RWPE2 (cell line): Measurements from ENCODE around the gene PPP1R13B.

Experiments
- ATAC-seq: fragments of 200-7000 bp; cut with Tn5 transposase; 3 replicates; pipeline ENCODE4 v1.9.1; 2021; ENCODE audit warnings: low read depth
- DNase-seq: peaks from one replicate; pipeline ENCODE4 v3.0.0-alpha.2; 2020; ENCODE audit warnings: low spot score
- H3K27ac ChIP-seq: fragments of 450-650 bp; 2 replicates; pipeline ENCODE4 v1.5.1; 2017; ENCODE audit warnings: mild to moderate bottlenecking; ENCODE audit not compliant: poor library complexity, severe bottlenecking
- H3K27me3 ChIP-seq: fragments of 250-450 bp; sonication (Bioruptor Pico); 2 replicates; pipeline ENCODE4 v1.5.1; 2021; ENCODE audit warnings: mild to moderate bottlenecking, moderate library complexity; ENCODE audit not compliant: insufficient read depth, poor library complexity, severe bottlenecking
- H3K36me3 ChIP-seq: fragments of 250-450 bp; sonication (Bioruptor Pico); 2 replicates; pipeline ENCODE4 v1.5.1; 2020; ENCODE audit warnings: low read depth, mild to moderate bottlenecking, moderate library complexity
- H3K4me1 ChIP-seq: fragments of 250-450 bp; sonication (Bioruptor Pico); 2 replicates; pipeline ENCODE4 v1.5.1; 2021; ENCODE audit warnings: mild to moderate bottlenecking, moderate library complexity; ENCODE audit not compliant: insufficient read depth, poor library complexity, severe bottlenecking
- H3K4me3 ChIP-seq: fragments of 250-450 bp; sonication (Bioruptor Pico); 2 replicates; pipeline ENCODE4 v1.5.1; 2021; ENCODE audit warnings: mild to moderate bottlenecking, moderate library complexity; ENCODE audit not compliant: severe bottlenecking
- H3K9me3 ChIP-seq: fragments of 250-450 bp; sonication (Bioruptor Pico); 2 replicates; pipeline ENCODE4 v1.5.1; 2021; ENCODE audit warnings: mild to moderate bottlenecking, moderate library complexity; ENCODE audit not compliant: severe bottlenecking
- CTCF ChIP-seq: fragments of 450-650 bp; IDR thresholded peaks from one replicate; pipeline ENCODE4 v1.5.1; 2017; ENCODE audit warnings: mild to moderate bottlenecking, moderate library complexity; ENCODE audit not compliant: poor library complexity, severe bottlenecking

The PPP1R13B gene

DNA sequence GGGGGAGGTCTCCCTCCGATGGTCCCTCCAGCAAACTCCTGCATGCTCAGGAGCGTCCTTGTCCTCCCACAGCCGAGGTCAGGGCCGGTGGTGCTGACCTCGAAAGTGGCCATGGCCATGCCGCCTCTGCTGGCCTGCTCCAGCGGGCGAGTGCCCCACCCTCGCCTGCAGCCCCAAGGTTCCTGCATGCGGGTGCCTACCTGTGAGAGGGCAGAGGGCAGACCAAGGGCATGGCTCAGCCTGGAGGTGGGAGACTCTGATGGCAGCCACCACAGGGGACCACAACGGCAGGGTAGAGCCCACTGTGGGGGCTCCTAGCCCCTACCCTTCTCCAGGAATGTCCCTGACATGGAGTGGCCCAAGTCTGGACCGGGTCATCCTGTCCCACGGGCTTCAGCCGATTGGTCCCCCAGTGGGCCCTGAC lies 38.1 kb upstream of the PPP1R13B start:
- no peaks in the 10 kb centered on the region for H3K36me3 ChIP-seq
- TF ChIP-seq CTCF: no peak
- no peaks in the 10 kb centered on the region for H3K27me3 ChIP-seq
- ATAC-seq (no peak), DNase-seq (no peak)
- H3K27ac ChIP-seq: no peak overlapping the region
- no peaks in the 10 kb centered on the region for H3K9me3 ChIP-seq
- H3K4me1 ChIP-seq: peaks cover 14% of the 10 kb centered on the region
- no peak overlapping the region for H3K4me3 ChIP-seq

DNA sequence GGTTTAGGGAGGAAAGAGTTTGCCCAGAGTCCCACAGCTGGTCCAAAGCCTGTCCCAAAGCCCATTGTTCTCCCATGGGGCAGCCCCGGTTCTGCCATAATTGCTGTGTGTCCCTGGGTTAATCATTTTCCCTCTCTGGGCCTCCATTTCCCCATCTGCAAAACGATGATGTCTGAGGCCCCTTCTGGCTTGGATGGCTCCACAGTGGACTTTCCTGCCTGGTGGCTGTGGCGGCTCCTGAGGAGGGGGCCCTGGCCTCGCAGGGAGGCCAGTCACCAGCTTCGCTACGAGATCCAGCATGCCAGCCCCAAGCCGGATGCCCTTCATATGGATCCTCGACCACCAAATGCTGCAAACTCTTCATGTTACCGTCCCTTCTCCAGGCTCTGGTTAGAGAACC lies 37.5 kb upstream of the PPP1R13B start:
- Histone ChIP-seq H3K9me3 (no peaks in the 10 kb centered on the region), H3K36me3 (no peaks in the 10 kb centered on the region), H3K4me1 (peaks cover 20% of the 10 kb centered on the region), H3K27ac (no peak overlapping the region), H3K4me3 (no peak overlapping the region), H3K27me3 (no peaks in the 10 kb centered on the region)
- TF ChIP-seq CTCF: no peak
- ATAC-seq (no peak), DNase-seq (no peak)

DNA sequence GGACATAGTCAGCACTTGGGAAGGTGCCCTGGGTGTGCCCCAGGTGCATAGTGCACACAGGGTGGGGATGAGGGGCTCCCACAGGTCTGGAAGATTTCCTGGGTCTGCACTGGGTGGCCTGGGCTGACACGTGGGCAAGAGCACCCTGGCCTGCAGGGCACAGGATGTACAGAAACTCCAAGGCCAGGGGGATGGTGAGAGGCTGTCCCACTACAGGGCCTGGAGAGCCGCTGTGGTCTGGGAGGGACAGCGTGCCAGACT lies 35.8 kb upstream of the PPP1R13B start:
- Histone ChIP-seq H3K4me1 (peaks cover 12% of the 10 kb centered on the region), H3K4me3 (no peak overlapping the region), H3K9me3 (no peaks in the 10 kb centered on the region), H3K27ac (no peak overlapping the region), H3K36me3 (no peaks in the 10 kb centered on the region), H3K27me3 (no peaks in the 10 kb centered on the region)
- TF ChIP-seq CTCF: no peak
- ATAC-seq: no peak
- DNase-seq: peak; percentile 60

GRCh38 chr14:103882503-103883262 lies 35.3 kb upstream of the PPP1R13B start:
- H3K4me3 ChIP-seq: no peak overlapping the region
- ATAC-seq: no peak
- TF ChIP-seq CTCF: no peak
- no peak overlapping the region for H3K27ac ChIP-seq
- no peak for DNase-seq
- no peaks in the 10 kb centered on the region for H3K27me3 ChIP-seq
- H3K9me3 ChIP-seq: no peaks in the 10 kb centered on the region
- no peaks in the 10 kb centered on the region for H3K36me3 ChIP-seq
- peaks cover 9% of the 10 kb centered on the region for H3K4me1 ChIP-seq
